OCI-LY3 (cell line): Measurements from ENCODE around the gene P2RX7.
A peak's percentile ranks its signal among the peaks of the same experiment; 100 is the strongest.

Source experiments
- H2AFZ ChIP-seq: fragments of 200-600, 300-600 bp; shearing (Covaris generic); 2 replicates; pipeline ENCODE4 v1.6.0; 2014; ENCODE audit warnings: antibody characterized with exemption, low read depth, low read length
- H3K27ac ChIP-seq: fragments of 200-600, 300-600 bp; sonication (generic); 2 replicates; pipeline ENCODE4 v1.5.1; 2014; ENCODE audit warnings: mild to moderate bottlenecking, low read length, moderate library complexity, mixed read lengths
- H3K27me3 ChIP-seq: fragments of 200-600, 300-600 bp; sonication (generic); 2 replicates; pipeline ENCODE4 v1.6.1; 2014; ENCODE audit warnings: low read depth, low read length, mixed read lengths
- H3K36me3 ChIP-seq: fragments of 200-600, 300-600 bp; sonication (generic); replicated peaks from 2 replicates; pipeline ENCODE3; 2014; ENCODE audit warnings: low read depth, low read length, mixed read lengths
- H3K4me1 ChIP-seq: fragments of 300-600, 200-600 bp; sonication (generic); 2 replicates; pipeline ENCODE4 v1.6.1; 2014; ENCODE audit warnings: low read length, mixed read lengths
- H3K4me2 ChIP-seq: fragments of 200-600, 300-600 bp; sonication (generic); 2 replicates; pipeline ENCODE4 v1.6.1; 2014; ENCODE audit warnings: low read length, mixed read lengths
- H3K4me3 ChIP-seq: fragments of 300-600, 200-600 bp; sonication (generic); 2 replicates; pipeline ENCODE4 v1.5.1; 2014; ENCODE audit warnings: antibody characterized with exemption, mild to moderate bottlenecking, low read length, moderate library complexity
- H3K79me2 ChIP-seq: fragments of 300-600, 200-600 bp; shearing (Covaris generic); 2 replicates; pipeline ENCODE4 v1.6.1; 2014; ENCODE audit warnings: mild to moderate bottlenecking, low read length, mixed read lengths
- H3K9ac ChIP-seq: fragments of 300-600, 200-600 bp; shearing (Covaris generic); 2 replicates; pipeline ENCODE4 v1.6.0; 2014; ENCODE audit warnings: mild to moderate bottlenecking, low read length, moderate library complexity
- H3K9me3 ChIP-seq: fragments of 200-600, 300-600 bp; shearing (Covaris generic); 2 replicates; pipeline ENCODE4 v1.6.1; 2014; ENCODE audit warnings: low read length, mixed read lengths; ENCODE audit not compliant: insufficient read depth
- H4K20me1 ChIP-seq: fragments of 200-600, 300-600 bp; sonication (generic); 2 replicates; pipeline ENCODE4 v1.6.1; 2016; ENCODE audit warnings: low read length, mixed read lengths; ENCODE audit not compliant: insufficient read depth
- CTCF ChIP-seq: fragments of 200-600, 300-600 bp; sonication (generic); IDR thresholded peaks from 2 replicates; pipeline ENCODE4 v1.5.1; 2014; ENCODE audit warnings: antibody characterized with exemption, low read length, low read depth
- EZH2phosphoT487 ChIP-seq: fragments of 200-600 bp; shearing (Covaris generic); IDR thresholded peaks from 2 replicates; pipeline ENCODE4 v1.6.1; 2018; ENCODE audit warnings: antibody characterized with exemption, mixed run types, low read depth

P2RX7 gene

DNA sequence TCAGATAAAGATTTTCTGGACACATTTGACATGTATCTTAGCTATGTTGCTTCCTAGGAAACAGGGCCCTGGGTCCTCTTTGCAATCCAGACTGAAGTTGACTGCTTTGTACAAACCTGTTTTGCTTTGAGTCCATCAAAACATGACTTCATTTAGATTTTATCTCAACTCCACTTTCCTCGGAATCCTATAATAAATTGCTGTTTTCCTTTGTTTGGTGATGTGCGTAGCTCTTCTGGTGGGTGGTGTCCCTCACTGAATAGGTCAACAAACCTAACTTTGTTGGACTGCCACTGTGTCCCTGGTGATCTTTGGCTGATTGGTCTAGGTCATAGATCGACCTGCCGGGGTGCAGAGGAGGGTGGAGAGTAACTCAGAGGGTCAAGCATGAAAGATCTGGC lies 735 bp upstream of the P2RX7 start:
- H3K27ac ChIP-seq, result no peak overlapping the region
- H4K20me1 ChIP-seq, result no peaks in the 10 kb centered on the region

DNA sequence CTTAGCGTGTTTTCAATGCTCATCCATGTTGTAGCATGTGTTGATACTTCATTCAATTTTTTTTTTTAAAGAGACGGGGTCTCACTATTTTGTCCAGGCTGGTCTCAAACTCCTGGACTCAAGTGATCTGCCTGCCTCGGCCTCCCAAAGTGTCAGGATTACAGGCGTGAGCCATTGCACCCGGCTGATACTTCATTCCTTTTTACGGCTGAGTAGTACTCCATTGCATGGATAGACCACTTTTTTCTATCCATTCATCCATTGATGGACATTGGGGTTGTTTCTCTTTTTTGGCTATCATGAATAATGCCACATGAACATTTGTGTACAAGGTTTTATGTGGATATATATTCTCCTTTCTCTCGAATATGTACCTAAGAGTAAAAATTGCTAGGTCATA lies 1.2 kb downstream of the P2RX7 start:
- Histone ChIP-seq H3K36me3 (no peaks in the 10 kb centered on the region), H3K9me3 (no peaks in the 10 kb centered on the region), H3K4me3 (peak overlapping the region; percentile 69; the same call in 1 of the 2 replicates), H3K4me2 (peak overlapping the region; percentile 85), H4K20me1 (no peaks in the 10 kb centered on the region), H3K27me3 (no peaks in the 10 kb centered on the region), H3K27ac (no peak overlapping the region), H3K79me2 (no peaks in the 10 kb centered on the region), H3K9ac (no peak overlapping the region), H2AFZ (no peak overlapping the region), H3K4me1 (peaks cover 23% of the 10 kb centered on the region)
- TF ChIP-seq CTCF (no peak), EZH2phosphoT487 (no peak)

More for the DNA sequence above, 735 bp upstream of the P2RX7 start:
- Histone ChIP-seq H3K79me2 (no peaks in the 10 kb centered on the region), H3K36me3 (no peaks in the 10 kb centered on the region), H3K4me3 (no peak overlapping the region), H3K9me3 (no peaks in the 10 kb centered on the region), H3K9ac (no peak overlapping the region), H3K4me1 (peaks cover 33% of the 10 kb centered on the region), H3K27me3 (0 out of 2 replicates have a peak, but pooled peaks cover 7% of the 10 kb centered on the region), H3K4me2 (no peak overlapping the region), H2AFZ (no peak overlapping the region)
- TF ChIP-seq EZH2phosphoT487 (no peak), CTCF (no peak)

DNA sequence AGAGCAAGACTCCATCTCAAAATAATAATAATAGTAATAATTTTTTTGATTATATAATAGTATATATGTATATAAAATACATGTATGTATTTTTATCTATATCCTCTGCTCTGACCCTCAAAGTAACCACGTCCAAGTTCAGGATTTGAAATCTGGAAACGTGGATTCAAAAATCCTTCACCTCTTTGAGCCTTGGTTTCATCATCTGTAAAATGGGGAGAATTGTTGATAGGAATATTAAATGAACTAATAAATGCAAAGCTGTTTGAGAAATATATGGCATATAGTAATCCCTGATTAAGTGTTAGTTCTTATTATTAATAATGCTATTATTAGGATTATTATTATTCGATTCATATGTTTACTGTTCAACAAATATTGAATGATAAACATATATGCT lies 2.6 kb downstream of the P2RX7 start:
- H3K4me3 ChIP-seq, result no peak overlapping the region
- no peak for TF ChIP-seq CTCF
- no peak for TF ChIP-seq EZH2phosphoT487

DNA sequence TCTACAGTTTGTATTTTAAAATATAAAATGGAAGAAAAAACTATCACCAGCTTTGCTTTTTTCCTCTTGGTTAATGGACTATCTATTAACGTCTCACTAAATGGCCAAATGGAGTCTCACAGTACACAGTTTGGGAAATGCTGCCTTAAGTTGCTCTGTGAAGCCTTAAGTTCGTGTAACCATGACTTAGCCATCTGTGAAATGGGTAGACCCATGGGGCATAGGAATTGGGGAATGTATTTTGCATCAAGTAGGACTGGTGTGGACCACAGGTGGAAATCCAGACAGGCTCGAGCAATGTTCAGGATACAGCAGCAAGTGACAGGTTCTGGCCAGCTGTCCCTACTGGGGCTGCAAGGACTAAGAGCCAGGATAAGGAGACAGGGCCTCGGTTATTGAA lies 4.8 kb downstream of the P2RX7 start:
- H3K27ac ChIP-seq, result no peak overlapping the region
- TF ChIP-seq CTCF, result no peak
- TF ChIP-seq EZH2phosphoT487, result no peak

More for the DNA sequence above, 2.6 kb downstream of the P2RX7 start:
- Histone ChIP-seq H3K9ac (no peak overlapping the region), H2AFZ (no peak overlapping the region), H4K20me1 (no peaks in the 10 kb centered on the region), H3K27me3 (no peaks in the 10 kb centered on the region), H3K4me1 (peaks cover 13% of the 10 kb centered on the region), H3K4me2 (no peak overlapping the region), H3K36me3 (no peaks in the 10 kb centered on the region), H3K79me2 (no peaks in the 10 kb centered on the region), H3K27ac (no peak overlapping the region), H3K9me3 (no peaks in the 10 kb centered on the region)

More for the DNA sequence above, 4.8 kb downstream of the P2RX7 start:
- Histone ChIP-seq H3K79me2 (no peaks in the 10 kb centered on the region), H3K27me3 (no peaks in the 10 kb centered on the region), H3K4me1 (peaks cover 13% of the 10 kb centered on the region), H3K9me3 (0 out of 2 replicates have a peak, but pooled peaks cover 5% of the 10 kb centered on the region), H3K4me2 (no peak overlapping the region), H4K20me1 (no peaks in the 10 kb centered on the region), H3K4me3 (no peak overlapping the region), H3K9ac (no peak overlapping the region), H2AFZ (no peak overlapping the region), H3K36me3 (peaks cover 3% of the 10 kb centered on the region)
